GM12878 (cell line): ENCODE data around the gene PRKCZ. TPM values are rescaled to one million over a fixed set of nuclear protein-coding genes. Genes with fewer than 3 reads are reported as not detected.

ENCODE experiments used
- ATAC-seq: fragments of 200-7000 bp; cut with Tn5 transposase; 3 replicates; pipeline ENCODE4 v1.9.1; 2020; ENCODE audit warnings: mild to moderate bottlenecking, moderate library complexity
- BruUV-seq: library from RNA; stranded (reverse); fragments of 400-500 nt; replicated peaks from 2 replicates; lab custom pipeline; 2021; lab: Mats Ljungman, UMichigan
- CTCF ChIA-PET: fragments of 300-600 bp; sonication (Branson Sonifier 250); formaldehyde crosslinking; extraction: SDS; loops from one replicate; lab custom pipeline; 2021; ENCODE audit warnings: inconsistent platforms; lab: Yijun Ruan, JAX
- POLR2A ChIA-PET: fragments of 350-600 bp; formaldehyde crosslinking; extraction: SDS; loops from one replicate; lab custom pipeline; 2021; ENCODE audit warnings: inconsistent platforms; lab: Charles Lee
- RAD21 ChIA-PET: fragments of 300-600 bp; sonication (Branson Sonifier 250); formaldehyde crosslinking; loops from one replicate; lab custom pipeline; 2023; ENCODE audit warnings: antibody characterized with exemption; ENCODE audit not compliant: unreplicated experiment; lab: Charles Lee
- SMC1A ChIA-PET: fragments of 300-600 bp; sonication (Branson Sonifier 250); formaldehyde crosslinking; loops from one replicate; lab custom pipeline; 2023; ENCODE audit not compliant: unreplicated experiment, uncharacterized antibody; lab: Charles Lee
- DNase-seq: peaks from one replicate; pipeline ENCODE4 v3.0.0-alpha.2; 2011; ENCODE audit warnings: low read depth, low spot score
- FAIRE-seq: peaks from 3 replicates; lab custom pipeline; 2011; peaks lifted over from hg19 to GRCh38; lab: Jason Lieb, UNC
- H2AFZ ChIP-seq: 2 replicates; pipeline ENCODE4 v1.6.0; 2011; ENCODE audit warnings: low read depth, low read length, control low read depth; ENCODE audit not compliant: control insufficient read depth
- H3K27ac ChIP-seq: 2 replicates; pipeline ENCODE4 v1.5.1; 2011; ENCODE audit warnings: control low read depth; ENCODE audit not compliant: control insufficient read depth, insufficient read depth
- H3K27me3 ChIP-seq, 2 experiments: replicated peaks in 1 of 2; 2 replicates each; pipeline versions ENCODE4 v1.6.0 to v1.6.1; 2011; ENCODE audit warnings: low read length in 1 of 2; ENCODE audit not compliant: control insufficient read depth in 2 of 2, insufficient read depth in 2 of 2
- H3K36me3 ChIP-seq, 2 experiments: 2 replicates each; pipeline ENCODE4 v1.5.1; 2011; ENCODE audit warnings: low read length in 1 of 2; ENCODE audit not compliant: control insufficient read depth in 2 of 2, insufficient read depth in 2 of 2
- H3K4me1 ChIP-seq: 2 replicates; pipeline ENCODE4 v1.6.1; 2011; ENCODE audit warnings: mild to moderate bottlenecking, low read length, moderate library complexity, mixed read lengths; ENCODE audit not compliant: control insufficient read depth, insufficient read depth
- H3K4me2 ChIP-seq: 2 replicates; pipeline ENCODE4 v1.6.0; 2011; ENCODE audit warnings: control low read depth; ENCODE audit not compliant: control insufficient read depth, insufficient read depth
- H3K4me3 ChIP-seq: fragments of 200-600 bp; sonication (generic); 2 replicates; pipeline ENCODE4 v1.5.1; 2016
- H3K79me2 ChIP-seq: 2 replicates; pipeline ENCODE4 v1.6.0; 2011; ENCODE audit warnings: low read length; ENCODE audit not compliant: control insufficient read depth, insufficient read depth
- H3K9ac ChIP-seq: 2 replicates; pipeline ENCODE4 v1.8.0; 2011; ENCODE audit warnings: low read length, control low read depth, mixed read lengths; ENCODE audit not compliant: control insufficient read depth, insufficient read depth
- H3K9me3 ChIP-seq: replicated peaks from 3 replicates; pipeline ENCODE4 v1.5.1; 2011; ENCODE audit warnings: mild to moderate bottlenecking, low read length; ENCODE audit not compliant: control insufficient read depth, insufficient read depth
- H4K20me1 ChIP-seq: 2 replicates; pipeline ENCODE4 v1.6.0; 2011; ENCODE audit not compliant: control insufficient read depth, insufficient read depth
- EZH2 ChIP-seq: IDR thresholded peaks from 2 replicates; pipeline ENCODE4 v1.6.1; 2012; ENCODE audit warnings: low read depth, mild to moderate bottlenecking, control low read depth, inconsistent platforms, low read length, borderline replicate concordance; ENCODE audit not compliant: control insufficient read depth
- IKZF1 ChIP-seq: fragments of 450-650 bp; conservative IDR thresholded peaks from 2 replicates; pipeline ENCODE4 v1.6.1; 2017; ENCODE audit warnings: antibody characterized with exemption, mild to moderate bottlenecking
- JUNB ChIP-seq: IDR thresholded peaks from 2 replicates; pipeline ENCODE4 v1.6.1; 2016; ENCODE audit warnings: antibody characterized with exemption, mild to moderate bottlenecking
- MTA2 ChIP-seq: fragments of 450-650 bp; IDR thresholded peaks from 2 replicates; pipeline ENCODE4 v1.6.1; 2016; ENCODE audit warnings: low read depth, mild to moderate bottlenecking, moderate library complexity
- MYC ChIP-seq: IDR thresholded peaks from 2 replicates; pipeline ENCODE4 v1.6.1; 2011; ENCODE audit warnings: mild to moderate bottlenecking, low read length, moderate library complexity, inconsistent platforms; ENCODE audit not compliant: insufficient read depth, insufficient replicate concordance, insufficient read length, severe bottlenecking
- NBN ChIP-seq: fragments of 450-650 bp; IDR thresholded peaks from 2 replicates; pipeline ENCODE4 v1.6.1; 2016
- NFYA ChIP-seq: IDR thresholded peaks from 2 replicates; pipeline ENCODE4 v1.6.1; 2011; ENCODE audit warnings: low read depth, mild to moderate bottlenecking, low read length, improper control_type of control experiment, borderline replicate concordance
- NKRF ChIP-seq: fragments of 450-650 bp; conservative IDR thresholded peaks from 2 replicates; pipeline ENCODE4 v1.6.1; 2017; ENCODE audit warnings: mild to moderate bottlenecking, moderate library complexity
- PAX8 ChIP-seq: fragments of 450-650 bp; IDR thresholded peaks from 2 replicates; pipeline ENCODE4 v1.6.1; 2017; ENCODE audit warnings: mild to moderate bottlenecking, moderate library complexity
- PML ChIP-seq: IDR thresholded peaks from 2 replicates; pipeline ENCODE4 v1.6.1; 2012; ENCODE audit warnings: low read length, inconsistent platforms
- RBBP5 ChIP-seq: fragments of 200-600 bp; sonication (generic); conservative IDR thresholded peaks from 2 replicates; pipeline ENCODE4 v1.6.1; 2016
- SMAD1 ChIP-seq: fragments of 450-650 bp; IDR thresholded peaks from 2 replicates; pipeline ENCODE4 v1.6.1; 2018; ENCODE audit warnings: mild to moderate bottlenecking, low read depth; ENCODE audit not compliant: partially characterized antibody
- SREBF2 ChIP-seq: IDR thresholded peaks from 2 replicates; pipeline ENCODE4 v1.6.1; 2012; ENCODE audit warnings: mild to moderate bottlenecking, low read length
- STAT3 ChIP-seq: IDR thresholded peaks from 2 replicates; pipeline ENCODE4 v1.6.1; 2011; ENCODE audit warnings: low read depth, low read length, improper control_type of control experiment
- TCF3 ChIP-seq: IDR thresholded peaks from 2 replicates; pipeline ENCODE4 v1.6.1; 2012; ENCODE audit warnings: low read depth, mild to moderate bottlenecking, low read length, borderline replicate concordance; ENCODE audit not compliant: insufficient read depth
- WGBS: methylation state at CpG from one replicate; pipeline ENCODE4 v1.1.6; 2016; ENCODE audit warnings: low lambda C conversion rate; ENCODE audit not compliant: insufficient replicate concordance, insufficient coverage; ENCODE audit errors: missing lambda C conversion rate; 5-methylcytosine and 5-hydroxymethylcytosine counted together
- in situ Hi-C: fragments of 300-500 bp; cut with MboI; formaldehyde crosslinking; loops from 9 replicates; pipeline ENCODE4 v1.14.3; 2018; ENCODE audit warnings: mixed read lengths
- intact Hi-C: fragments of 100-400 bp; cut with micrococcal nuclease; formaldehyde crosslinking; loops from one replicate; pipeline ENCODE4 v1.14.2; 2022; ENCODE audit not compliant: unreplicated experiment
- polyA plus RNA-seq, 11 experiments: library from polyadenylated mRNA; depleted of rRNA in 4 of 11; unstranded in 6 of 11; stranded (reverse) in 5 of 11; fragments of >200 nt; fragmentation: Nextera tagmentation in 4 of 11; fragmentation: Illumina TruSeq in 1 of 11; extraction: Ambion mirVana in 4 of 11; extraction: Trizol in 1 of 11; gene quantifications; 1 replicate in 1 of 11; 2 replicates in 10 of 11; pipeline versions ENCODE4 v1.2.1 to v1.2.3, GENCODE V29; 2011 to 2016; ENCODE audit warnings: inconsistent platforms in 2 of 11, missing spikeins in 2 of 11, low read depth in 1 of 11
- total RNA-seq, 4 experiments: library from RNA; depleted of rRNA in 3 of 4; stranded (reverse); fragments of >200 nt in 3 of 4; fragmentation: Illumina TruSeq in 1 of 4; extraction: Trizol in 1 of 4; gene quantifications; 2 replicates each; pipeline versions ENCODE4 v1.2.1 to v1.2.3, GENCODE V29; 2013 to 2021
- TF ChIP-seq, protein P1 (sequence below): fragments of 450-650 bp; IDR thresholded peaks from 2 replicates; pipeline ENCODE4 v1.6.1; 2016; ENCODE audit warnings: mild to moderate bottlenecking

Gene PRKCZ
- total and polyA plus RNA-seq, 10 of the 15 experiments (the other 5 are each of a cell fraction or from before 2014, with no cell fraction given) = 0.05 to 1.9 (median 0.64) TPM; not detected in 1

DNA sequence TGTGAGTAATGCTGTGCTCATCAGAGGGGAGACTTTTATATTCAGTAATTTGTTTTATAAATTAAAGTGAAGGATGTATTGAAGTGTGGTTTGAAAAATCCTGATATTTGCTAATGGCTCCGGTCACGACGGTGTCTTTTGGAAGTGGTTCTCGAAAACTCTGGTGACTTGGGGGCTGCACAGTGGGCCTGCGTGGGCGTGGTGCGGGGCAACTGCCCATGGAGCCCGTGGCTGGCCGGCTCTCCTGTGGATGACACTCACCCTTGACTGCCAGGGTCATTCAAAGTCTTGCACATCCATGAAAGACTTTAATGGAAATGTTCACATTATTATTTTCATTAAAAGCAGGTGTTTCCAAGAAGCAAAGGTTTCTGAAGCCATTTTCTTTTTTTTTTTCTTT lies 136.7 kb downstream of the PRKCZ start:
- TF ChIP-seq PAX8 (no peak), IKZF1 (no peak), MTA2 (no peak), TCF3 (no peak), SREBF2 (no peak), JUNB (no peak), NKRF (no peak), RBBP5 (no peak), NFYA (no peak), STAT3 (no peak), SMAD1 (no peak), PML (no peak), MYC (no peak), NBN (no peak), EZH2 (no peak)
- TF ChIP-seq, protein P1, sequence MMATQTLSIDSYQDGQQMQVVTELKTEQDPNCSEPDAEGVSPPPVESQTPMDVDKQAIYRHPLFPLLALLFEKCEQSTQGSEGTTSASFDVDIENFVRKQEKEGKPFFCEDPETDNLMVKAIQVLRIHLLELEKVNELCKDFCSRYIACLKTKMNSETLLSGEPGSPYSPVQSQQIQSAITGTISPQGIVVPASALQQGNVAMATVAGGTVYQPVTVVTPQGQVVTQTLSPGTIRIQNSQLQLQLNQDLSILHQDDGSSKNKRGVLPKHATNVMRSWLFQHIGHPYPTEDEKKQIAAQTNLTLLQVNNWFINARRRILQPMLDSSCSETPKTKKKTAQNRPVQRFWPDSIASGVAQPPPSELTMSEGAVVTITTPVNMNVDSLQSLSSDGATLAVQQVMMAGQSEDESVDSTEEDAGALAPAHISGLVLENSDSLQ = no peak
- H3K9ac ChIP-seq = no peak overlapping the region
- no peaks in the 10 kb centered on the region for H3K4me1 ChIP-seq
- CTCF ChIA-PET = no interaction called here
- ATAC-seq (no peak), DNase-seq (no peak), FAIRE-seq (no peak)
- SMC1A ChIA-PET = no interaction called here
- POLR2A ChIA-PET = no interaction called here
- RAD21 ChIA-PET = no interaction called here
- WGBS = 86% methylated on average over 9 of the region's 9 CpGs
- BruUV-seq = no TSS peak
- no peaks in the 10 kb centered on the region for H3K79me2 ChIP-seq
- no peak overlapping the region for H3K4me2 ChIP-seq
- H3K27ac ChIP-seq = no peak overlapping the region
- no peaks in the 10 kb centered on the region; a peak in 1 of 4 replicates for H3K36me3 ChIP-seq
- intact Hi-C loops (no loop called here), in situ Hi-C loops (no loop called here)
- H4K20me1 ChIP-seq = no peaks in the 10 kb centered on the region
- no peak overlapping the region for H2AFZ ChIP-seq
- H3K27me3 ChIP-seq = no peaks in the 10 kb centered on the region
- H3K4me3 ChIP-seq = no peak overlapping the region
- no peaks in the 10 kb centered on the region for H3K9me3 ChIP-seq
